Liver (tissue), 3 donors: ENCODE measurements around the gene BLOC1S3.

ENCODE experiments used
- FOXA1 ChIP-seq: IDR thresholded peaks from 2 replicates; pipeline ENCODE4 v1.6.1; 2016; ENCODE audit warnings: antibody characterized with exemption
- GABPA ChIP-seq, 2 donors: IDR thresholded peaks in 1 of 2; conservative IDR thresholded peaks in 1 of 2; 2 replicates each; pipeline ENCODE4 v1.6.1; 2016; ENCODE audit warnings: antibody characterized with exemption in 2 of 2, mild to moderate bottlenecking in 1 of 2, moderate library complexity in 1 of 2
- HNF4A ChIP-seq, 2 donors: conservative IDR thresholded peaks; 2 replicates each; pipeline ENCODE4 v1.6.1; 2016; ENCODE audit warnings: antibody characterized with exemption in 2 of 2, mild to moderate bottlenecking in 2 of 2
- HNF4G ChIP-seq: IDR thresholded peaks from 2 replicates; pipeline ENCODE4 v1.6.1; 2016; ENCODE audit warnings: antibody characterized with exemption
- JUND ChIP-seq, 2 donors: IDR thresholded peaks; 2 replicates each; pipeline ENCODE4 v1.6.1; 2016; ENCODE audit warnings: antibody characterized with exemption in 2 of 2
- RAD21 ChIP-seq, 2 donors: IDR thresholded peaks; 2 replicates each; pipeline ENCODE4 v1.6.1; 2016; ENCODE audit warnings: antibody characterized with exemption in 2 of 2, mild to moderate bottlenecking in 2 of 2
- TAF1 ChIP-seq: conservative IDR thresholded peaks from 2 replicates; pipeline ENCODE4 v1.6.1; 2016; ENCODE audit warnings: antibody characterized with exemption, mild to moderate bottlenecking
- YY1 ChIP-seq: IDR thresholded peaks from 2 replicates; pipeline ENCODE4 v1.6.1; 2016; ENCODE audit warnings: antibody characterized with exemption, mild to moderate bottlenecking
- TF ChIP-seq, protein P1 (sequence below): fragments of 150-350 bp; IDR thresholded peaks from 2 replicates; pipeline ENCODE4 v1.5.1; 2017; ENCODE audit warnings: improper control_type of control experiment, low read depth, low read length; ENCODE audit not compliant: missing input control
- TF ChIP-seq, protein P2 (sequence below): IDR thresholded peaks from 2 replicates; pipeline ENCODE4 v1.6.1; 2016; ENCODE audit warnings: antibody characterized with exemption, mild to moderate bottlenecking
- TF ChIP-seq, protein P3 (sequence below): IDR thresholded peaks from 2 replicates; pipeline ENCODE4 v1.6.1; 2016; ENCODE audit warnings: antibody characterized with exemption
- TF ChIP-seq, protein P4 (sequence below): IDR thresholded peaks from 2 replicates; pipeline ENCODE4 v1.6.1; 2016; ENCODE audit warnings: antibody characterized with exemption
- TF ChIP-seq, protein P5 (sequence below): IDR thresholded peaks from 2 replicates; pipeline ENCODE4 v1.6.1; 2016; ENCODE audit warnings: antibody characterized with exemption
- donor health status: healthy.
- donor health status: healthy.

DNA sequence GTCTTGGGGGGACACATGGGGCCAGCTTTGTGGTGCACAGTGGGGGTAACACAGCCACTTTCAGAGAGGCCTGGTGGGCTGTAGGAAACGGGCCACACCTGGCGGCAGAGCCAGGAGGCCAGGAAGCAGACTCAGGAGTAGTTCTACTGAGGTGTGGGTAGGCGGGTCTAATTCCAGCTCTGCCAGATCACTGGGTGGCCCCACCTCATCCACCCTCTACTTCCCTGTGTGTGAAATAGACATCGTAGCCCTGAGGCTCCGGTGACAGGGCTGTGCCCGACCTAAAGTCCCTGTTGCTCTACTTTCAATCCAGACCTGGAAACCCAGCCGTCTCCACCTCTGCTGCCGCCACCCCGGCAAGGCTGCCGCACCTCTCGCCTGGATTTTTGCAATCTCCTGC lies 21.8 kb upstream of the BLOC1S3 start:
- no peak for TF ChIP-seq TAF1
- TF ChIP-seq, protein P1, sequence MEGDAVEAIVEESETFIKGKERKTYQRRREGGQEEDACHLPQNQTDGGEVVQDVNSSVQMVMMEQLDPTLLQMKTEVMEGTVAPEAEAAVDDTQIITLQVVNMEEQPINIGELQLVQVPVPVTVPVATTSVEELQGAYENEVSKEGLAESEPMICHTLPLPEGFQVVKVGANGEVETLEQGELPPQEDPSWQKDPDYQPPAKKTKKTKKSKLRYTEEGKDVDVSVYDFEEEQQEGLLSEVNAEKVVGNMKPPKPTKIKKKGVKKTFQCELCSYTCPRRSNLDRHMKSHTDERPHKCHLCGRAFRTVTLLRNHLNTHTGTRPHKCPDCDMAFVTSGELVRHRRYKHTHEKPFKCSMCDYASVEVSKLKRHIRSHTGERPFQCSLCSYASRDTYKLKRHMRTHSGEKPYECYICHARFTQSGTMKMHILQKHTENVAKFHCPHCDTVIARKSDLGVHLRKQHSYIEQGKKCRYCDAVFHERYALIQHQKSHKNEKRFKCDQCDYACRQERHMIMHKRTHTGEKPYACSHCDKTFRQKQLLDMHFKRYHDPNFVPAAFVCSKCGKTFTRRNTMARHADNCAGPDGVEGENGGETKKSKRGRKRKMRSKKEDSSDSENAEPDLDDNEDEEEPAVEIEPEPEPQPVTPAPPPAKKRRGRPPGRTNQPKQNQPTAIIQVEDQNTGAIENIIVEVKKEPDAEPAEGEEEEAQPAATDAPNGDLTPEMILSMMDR, result no peak
- no peak for TF ChIP-seq RAD21 (IDR thresholded peaks at IDR 0.05)
- no peak for TF ChIP-seq YY1
- no peak for TF ChIP-seq JUND (IDR thresholded peaks at IDR 0.05)
- TF ChIP-seq, protein P2, sequence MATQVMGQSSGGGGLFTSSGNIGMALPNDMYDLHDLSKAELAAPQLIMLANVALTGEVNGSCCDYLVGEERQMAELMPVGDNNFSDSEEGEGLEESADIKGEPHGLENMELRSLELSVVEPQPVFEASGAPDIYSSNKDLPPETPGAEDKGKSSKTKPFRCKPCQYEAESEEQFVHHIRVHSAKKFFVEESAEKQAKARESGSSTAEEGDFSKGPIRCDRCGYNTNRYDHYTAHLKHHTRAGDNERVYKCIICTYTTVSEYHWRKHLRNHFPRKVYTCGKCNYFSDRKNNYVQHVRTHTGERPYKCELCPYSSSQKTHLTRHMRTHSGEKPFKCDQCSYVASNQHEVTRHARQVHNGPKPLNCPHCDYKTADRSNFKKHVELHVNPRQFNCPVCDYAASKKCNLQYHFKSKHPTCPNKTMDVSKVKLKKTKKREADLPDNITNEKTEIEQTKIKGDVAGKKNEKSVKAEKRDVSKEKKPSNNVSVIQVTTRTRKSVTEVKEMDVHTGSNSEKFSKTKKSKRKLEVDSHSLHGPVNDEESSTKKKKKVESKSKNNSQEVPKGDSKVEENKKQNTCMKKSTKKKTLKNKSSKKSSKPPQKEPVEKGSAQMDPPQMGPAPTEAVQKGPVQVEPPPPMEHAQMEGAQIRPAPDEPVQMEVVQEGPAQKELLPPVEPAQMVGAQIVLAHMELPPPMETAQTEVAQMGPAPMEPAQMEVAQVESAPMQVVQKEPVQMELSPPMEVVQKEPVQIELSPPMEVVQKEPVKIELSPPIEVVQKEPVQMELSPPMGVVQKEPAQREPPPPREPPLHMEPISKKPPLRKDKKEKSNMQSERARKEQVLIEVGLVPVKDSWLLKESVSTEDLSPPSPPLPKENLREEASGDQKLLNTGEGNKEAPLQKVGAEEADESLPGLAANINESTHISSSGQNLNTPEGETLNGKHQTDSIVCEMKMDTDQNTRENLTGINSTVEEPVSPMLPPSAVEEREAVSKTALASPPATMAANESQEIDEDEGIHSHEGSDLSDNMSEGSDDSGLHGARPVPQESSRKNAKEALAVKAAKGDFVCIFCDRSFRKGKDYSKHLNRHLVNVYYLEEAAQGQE, result no peak
- no peak for TF ChIP-seq FOXA1
- no peak for TF ChIP-seq HNF4G
- no peak for TF ChIP-seq HNF4A (conservative IDR thresholded peaks at IDR 0.05)
- TF ChIP-seq, protein P3, sequence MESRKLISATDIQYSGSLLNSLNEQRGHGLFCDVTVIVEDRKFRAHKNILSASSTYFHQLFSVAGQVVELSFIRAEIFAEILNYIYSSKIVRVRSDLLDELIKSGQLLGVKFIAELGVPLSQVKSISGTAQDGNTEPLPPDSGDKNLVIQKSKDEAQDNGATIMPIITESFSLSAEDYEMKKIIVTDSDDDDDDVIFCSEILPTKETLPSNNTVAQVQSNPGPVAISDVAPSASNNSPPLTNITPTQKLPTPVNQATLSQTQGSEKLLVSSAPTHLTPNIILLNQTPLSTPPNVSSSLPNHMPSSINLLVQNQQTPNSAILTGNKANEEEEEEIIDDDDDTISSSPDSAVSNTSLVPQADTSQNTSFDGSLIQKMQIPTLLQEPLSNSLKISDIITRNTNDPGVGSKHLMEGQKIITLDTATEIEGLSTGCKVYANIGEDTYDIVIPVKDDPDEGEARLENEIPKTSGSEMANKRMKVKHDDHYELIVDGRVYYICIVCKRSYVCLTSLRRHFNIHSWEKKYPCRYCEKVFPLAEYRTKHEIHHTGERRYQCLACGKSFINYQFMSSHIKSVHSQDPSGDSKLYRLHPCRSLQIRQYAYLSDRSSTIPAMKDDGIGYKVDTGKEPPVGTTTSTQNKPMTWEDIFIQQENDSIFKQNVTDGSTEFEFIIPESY, result no peak
- TF ChIP-seq, protein P4, sequence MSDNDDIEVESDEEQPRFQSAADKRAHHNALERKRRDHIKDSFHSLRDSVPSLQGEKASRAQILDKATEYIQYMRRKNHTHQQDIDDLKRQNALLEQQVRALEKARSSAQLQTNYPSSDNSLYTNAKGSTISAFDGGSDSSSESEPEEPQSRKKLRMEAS, result no peak
- TF ChIP-seq, protein P5, sequence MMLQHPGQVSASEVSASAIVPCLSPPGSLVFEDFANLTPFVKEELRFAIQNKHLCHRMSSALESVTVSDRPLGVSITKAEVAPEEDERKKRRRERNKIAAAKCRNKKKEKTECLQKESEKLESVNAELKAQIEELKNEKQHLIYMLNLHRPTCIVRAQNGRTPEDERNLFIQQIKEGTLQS, result no peak
- TF ChIP-seq GABPA (IDR thresholded peaks at IDR 0.05 in 1 of 2, conservative IDR thresholded peaks at IDR 0.05 in 1 of 2), result no peak
